ENCODE results near the gene SHISA7.

SHISA7 gene

DNA sequence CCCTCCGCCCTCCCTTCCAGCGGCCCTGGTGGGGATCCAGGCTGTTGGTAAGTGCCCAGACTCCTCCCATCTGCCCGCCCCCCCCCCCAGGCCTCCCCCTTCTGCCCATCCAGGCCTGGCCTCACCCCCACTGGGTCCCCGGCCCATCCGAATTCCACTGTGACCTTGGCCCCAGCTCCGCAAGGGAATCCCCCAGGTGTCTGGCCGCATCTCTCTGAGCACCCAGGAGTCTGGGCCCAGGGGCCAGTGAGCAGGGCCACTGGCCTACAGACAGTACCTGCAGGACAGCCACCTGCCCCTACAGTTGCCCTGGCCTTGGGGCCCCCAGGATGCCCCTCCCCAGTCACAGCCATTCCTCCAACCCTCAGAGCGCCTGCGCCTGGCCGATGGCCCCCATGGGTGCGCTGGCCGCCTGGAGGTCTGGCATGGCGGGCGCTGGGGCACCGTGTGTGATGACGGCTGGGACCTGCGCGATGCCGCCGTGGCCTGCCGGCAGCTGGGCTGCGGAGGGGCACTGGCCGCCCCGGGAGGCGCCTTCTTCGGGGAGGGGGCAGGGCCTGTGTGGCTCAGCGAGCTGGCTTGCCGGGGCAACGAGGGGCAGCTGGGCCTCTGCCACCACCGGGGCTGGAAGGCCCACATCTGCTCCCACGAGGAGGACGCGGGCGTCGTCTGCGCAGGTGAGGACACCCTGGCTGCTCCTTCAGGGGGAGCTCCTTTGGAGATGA lies 46.0 kb upstream of the SHISA7 start:
- DNase-seq (ENCODE audit: insufficient read length, low spot score) (no peak), FAIRE-seq (no peak)
- TF ChIP-seq, protein P1, sequence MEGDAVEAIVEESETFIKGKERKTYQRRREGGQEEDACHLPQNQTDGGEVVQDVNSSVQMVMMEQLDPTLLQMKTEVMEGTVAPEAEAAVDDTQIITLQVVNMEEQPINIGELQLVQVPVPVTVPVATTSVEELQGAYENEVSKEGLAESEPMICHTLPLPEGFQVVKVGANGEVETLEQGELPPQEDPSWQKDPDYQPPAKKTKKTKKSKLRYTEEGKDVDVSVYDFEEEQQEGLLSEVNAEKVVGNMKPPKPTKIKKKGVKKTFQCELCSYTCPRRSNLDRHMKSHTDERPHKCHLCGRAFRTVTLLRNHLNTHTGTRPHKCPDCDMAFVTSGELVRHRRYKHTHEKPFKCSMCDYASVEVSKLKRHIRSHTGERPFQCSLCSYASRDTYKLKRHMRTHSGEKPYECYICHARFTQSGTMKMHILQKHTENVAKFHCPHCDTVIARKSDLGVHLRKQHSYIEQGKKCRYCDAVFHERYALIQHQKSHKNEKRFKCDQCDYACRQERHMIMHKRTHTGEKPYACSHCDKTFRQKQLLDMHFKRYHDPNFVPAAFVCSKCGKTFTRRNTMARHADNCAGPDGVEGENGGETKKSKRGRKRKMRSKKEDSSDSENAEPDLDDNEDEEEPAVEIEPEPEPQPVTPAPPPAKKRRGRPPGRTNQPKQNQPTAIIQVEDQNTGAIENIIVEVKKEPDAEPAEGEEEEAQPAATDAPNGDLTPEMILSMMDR (IDR thresholded peaks at IDR 0.05; ENCODE audit: insufficient read depth, missing control alignments), result no peak

DNA sequence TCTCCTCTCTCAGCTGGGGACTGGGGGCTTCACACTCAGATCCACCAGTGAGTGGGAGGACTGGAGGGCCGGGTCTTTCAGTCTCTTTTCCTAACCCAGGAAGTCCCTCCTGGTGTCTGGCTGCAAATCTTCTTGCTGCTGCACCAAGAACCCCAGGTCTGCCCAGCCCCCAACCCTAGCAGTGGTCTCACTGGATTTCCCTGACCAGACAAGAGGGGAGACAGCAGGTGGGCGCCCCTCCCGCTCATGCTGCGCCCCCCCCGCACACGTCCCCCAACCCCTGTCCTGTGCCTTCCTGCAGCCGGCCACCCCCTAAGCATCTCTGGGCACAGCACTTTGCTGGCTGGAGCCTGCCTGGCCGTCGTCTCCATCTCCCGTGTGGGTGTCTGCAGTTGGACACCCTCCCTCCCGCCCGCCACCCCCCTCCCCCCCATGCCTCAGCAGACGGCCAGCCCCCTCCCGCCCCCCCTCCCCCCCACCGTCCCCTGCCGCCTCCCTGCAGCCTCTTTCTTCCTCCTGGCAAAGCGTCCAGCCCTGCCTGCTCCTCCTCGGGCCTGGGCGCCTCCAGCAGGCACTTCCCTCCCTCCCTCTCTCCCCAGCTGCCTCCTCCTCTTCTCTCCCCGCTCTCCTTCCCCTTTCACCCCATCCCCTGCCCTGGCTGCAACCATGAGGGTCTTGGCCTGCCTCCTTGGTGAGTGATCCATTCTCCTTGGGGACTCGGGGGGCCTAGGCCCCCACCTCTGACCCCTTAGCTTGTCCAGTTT lies 45.0 kb upstream of the SHISA7 start, which contains the start of gene SSC5D:
SSC5D (plus strand) TSS at position 513 of the 764 bp plus-strand sequence; CDS start at position 667, 154 bp downstream.
- TF ChIP-seq, protein P1 (IDR thresholded peaks at IDR 0.05; ENCODE audit: insufficient read depth, missing control alignments), result no peak
- DNase-seq (ENCODE audit: insufficient read length, low spot score) (no peak), FAIRE-seq (no peak)

DNA sequence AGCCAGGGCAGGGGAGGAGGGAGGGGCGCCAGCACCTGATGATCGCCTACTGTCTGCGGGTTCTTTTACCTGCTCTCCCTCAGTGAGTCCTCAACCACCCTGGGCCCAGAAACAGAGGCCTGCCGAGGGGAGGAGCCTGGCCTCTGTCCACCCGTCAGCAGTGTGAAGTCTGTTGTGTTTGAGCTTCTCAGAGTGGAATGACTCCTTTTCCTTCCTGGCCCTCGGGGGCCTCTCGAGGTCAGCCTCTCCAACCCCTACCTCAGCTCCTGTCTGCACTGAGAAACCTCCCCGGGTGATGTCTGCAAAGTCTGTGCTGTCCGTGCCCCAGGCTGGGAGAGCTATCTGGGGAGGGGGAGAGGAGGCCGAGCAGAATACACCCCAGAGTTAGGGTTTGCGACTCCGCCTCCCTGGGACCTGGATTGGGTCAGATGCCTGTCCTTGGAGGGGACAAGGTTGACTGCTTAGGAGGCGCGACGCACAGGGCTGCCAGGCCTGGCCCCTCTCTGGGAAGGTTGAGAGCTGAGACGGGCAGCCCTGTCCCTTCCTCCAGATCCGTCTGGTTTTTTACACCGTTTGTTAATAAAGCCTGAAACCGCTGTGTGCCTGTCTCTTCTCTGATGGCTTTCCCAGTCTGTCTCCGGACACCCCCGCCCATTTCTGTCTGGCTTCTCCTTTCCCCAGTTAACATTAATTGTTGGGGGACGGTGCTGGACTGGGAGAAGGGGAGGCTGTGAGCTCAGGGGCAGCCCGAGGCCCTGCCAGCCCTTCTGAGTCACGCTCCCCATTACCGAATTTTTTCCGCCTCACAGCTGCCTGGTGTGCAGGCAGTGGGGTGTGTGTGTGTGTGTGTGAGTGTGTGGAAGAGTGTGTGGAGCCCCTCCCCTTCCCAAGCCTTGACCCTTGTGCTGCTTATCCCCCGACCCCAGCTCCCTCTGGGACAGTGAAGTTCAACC lies 44.1 kb upstream of the SHISA7 start:
- DNase-seq (ENCODE audit: insufficient read length, low spot score) (no peak), FAIRE-seq (no peak)
- TF ChIP-seq, protein P1 (IDR thresholded peaks at IDR 0.05; ENCODE audit: insufficient read depth, missing control alignments), result no peak

DNA sequence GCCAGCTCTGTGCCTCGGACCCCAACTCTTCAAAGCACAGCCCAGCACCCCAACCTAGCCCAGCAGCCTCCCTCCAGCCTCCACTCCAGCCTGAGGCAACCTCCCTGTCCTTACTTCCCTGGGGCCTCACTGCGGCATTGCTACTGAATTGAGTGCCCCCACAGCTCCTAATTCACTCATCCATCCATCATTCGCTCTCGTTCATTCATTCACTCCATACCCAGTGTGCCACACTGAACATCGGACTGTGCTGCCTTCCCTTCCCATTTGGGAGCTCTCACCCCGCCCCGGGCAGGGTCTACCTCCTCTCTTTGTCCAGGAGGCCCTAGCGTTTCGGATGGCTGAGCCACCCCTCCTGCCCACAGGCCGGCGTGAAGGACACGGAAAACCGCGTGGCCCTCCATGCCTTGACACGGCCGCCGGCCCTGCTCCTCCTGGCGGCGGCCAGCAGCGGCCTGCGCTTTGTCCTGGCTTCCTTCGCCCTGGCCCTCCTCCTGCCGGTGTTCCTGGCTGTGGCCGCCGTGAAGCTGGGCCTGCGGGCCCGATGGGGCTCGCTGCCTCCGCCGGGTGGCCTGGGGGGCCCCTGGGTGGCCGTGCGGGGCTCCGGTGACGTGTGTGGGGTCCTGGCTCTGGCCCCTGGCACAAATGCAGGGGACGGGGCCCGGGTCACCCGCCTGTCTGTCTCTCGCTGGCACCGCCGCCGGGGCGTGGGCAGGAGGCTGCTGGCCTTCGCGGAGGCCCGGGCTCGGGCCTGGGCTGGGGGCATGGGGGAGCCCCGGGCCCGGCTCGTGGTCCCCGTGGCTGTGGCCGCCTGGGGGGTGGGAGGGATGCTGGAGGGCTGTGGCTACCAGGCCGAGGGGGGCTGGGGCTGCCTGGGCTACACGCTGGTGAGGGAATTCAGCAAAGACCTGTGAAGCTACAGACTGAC lies 43.2 kb upstream of the SHISA7 start:
- FAIRE-seq (no peak), DNase-seq (ENCODE audit: insufficient read length, low spot score) (no peak)
- TF ChIP-seq, protein P1 (IDR thresholded peaks at IDR 0.05; ENCODE audit: insufficient read depth, missing control alignments), result no peak

DNA sequence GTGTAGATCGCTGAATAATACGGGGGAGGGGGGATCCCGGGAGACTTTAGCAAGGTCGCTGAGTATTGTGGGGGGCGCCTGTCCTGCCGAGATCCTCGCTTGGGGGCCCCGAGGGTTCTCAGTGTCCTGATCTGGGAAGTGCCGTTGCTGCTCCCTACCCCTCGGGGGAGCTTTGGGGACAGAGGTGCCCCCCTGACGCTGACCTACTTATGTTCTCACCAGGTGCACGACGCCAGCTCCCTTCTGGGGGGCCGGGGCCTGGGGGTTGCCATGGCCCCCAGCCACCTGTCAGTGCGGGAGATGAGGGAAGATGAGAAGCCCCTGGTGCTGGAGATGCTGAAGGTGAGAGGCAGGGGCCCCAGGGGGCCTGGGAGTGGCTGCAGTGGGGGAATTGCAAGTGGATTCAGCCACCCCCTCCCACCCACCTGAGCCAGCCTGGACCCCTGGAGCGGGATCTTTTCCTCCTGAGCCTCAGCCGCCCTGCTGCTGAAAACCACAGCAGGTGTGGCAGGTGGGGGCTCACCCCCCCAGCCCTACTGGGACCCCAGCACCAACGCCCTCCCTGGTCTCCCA lies 42.4 kb upstream of the SHISA7 start:
- TF ChIP-seq, protein P1 (IDR thresholded peaks at IDR 0.05; ENCODE audit: insufficient read depth, missing control alignments), result no peak
- no peak for DNase-seq (ENCODE audit: insufficient read length, low spot score)
- FAIRE-seq, result no peak

Measured in D721Med (cell line).